Left lung (tissue), 14 donors: ENCODE measurements around the gene SNX12. TPM values are rescaled to one million over a fixed set of nuclear protein-coding genes. Genes with fewer than 3 reads are reported as not detected.

Experiments
- ATAC-seq: fragments of 200-7000 bp; cut with Tn5 transposase; one replicate; pipeline ENCODE4 v1.9.1; 2020; ENCODE audit warnings: moderate library complexity
- DNase-seq, 4 donors: peaks; one replicate each; pipeline ENCODE4 v3.0.0-alpha.2; 2013 to 2020
- H3K27ac ChIP-seq, 2 donors: fragments of 200-600 bp; sonication (generic) in 1 of 2; one replicate each; pipeline versions ENCODE4 v1.5.0 to v1.8.0; 2020 to 2021
- H3K27me3 ChIP-seq, 2 donors: fragments of 200-600 bp; sonication (generic) in 1 of 2; one replicate each; pipeline versions ENCODE4 v1.5.0 to v1.8.0; 2020 to 2021
- H3K36me3 ChIP-seq, 2 donors: fragments of 200-600 bp; sonication (generic) in 1 of 2; one replicate each; pipeline versions ENCODE4 v1.5.0 to v1.8.0; 2020 to 2021
- H3K4me1 ChIP-seq, 2 donors: fragments of 200-600 bp; one replicate each; pipeline ENCODE4 v1.8.0; 2021
- H3K4me3 ChIP-seq, 2 donors: fragments of 200-600 bp; sonication (generic) in 1 of 2; one replicate each; pipeline versions ENCODE4 v1.5.0 to v1.8.0; 2020 to 2021; ENCODE audit warnings: mild to moderate bottlenecking in 1 of 2
- H3K9me3 ChIP-seq, 2 donors: fragments of 200-600 bp; sonication (generic) in 1 of 2; one replicate each; pipeline versions ENCODE4 v1.5.0 to v1.8.0; 2020 to 2021
- intact Hi-C, 2 donors: fragments of 100-400 bp; cut with DNase I; formaldehyde crosslinking; loops; one replicate each; pipeline versions ENCODE4 v1.11.2 to v1.14.2; 2022
- long read RNA-seq, 12 donors: library from polyadenylated mRNA in 2 of 12; unstranded in 2 of 12; transcript quantifications; one replicate each; pipeline ENCODE4 v2.0.0 and lab custom pipeline, GENCODE V29; 2019 to 2026
- polyA plus RNA-seq, 6 donors: library from polyadenylated mRNA; unstranded; fragments of 120-200 nt; gene quantifications; one replicate each; pipeline ENCODE4 v1.2.1, GENCODE V29; 2013; ENCODE audit not compliant: insufficient read length in 6 of 6
- total RNA-seq, 2 donors: library from RNA; stranded (reverse); fragmentation: NEBNext Ultra II Directional; extraction: Animal tissue kit (Norgen Biotek cat#: 25700); gene quantifications; one replicate each; pipeline ENCODE4 v1.2.1, GENCODE V29; 2021
- TF ChIP-seq, protein P1 (sequence below), 2 donors: fragments of 200-600 bp; sonication (generic) in 1 of 2; IDR thresholded peaks; one replicate each; pipeline versions ENCODE4 v1.5.0 to v1.8.0; 2021; ENCODE audit warnings: antibody characterized with exemption in 2 of 2
- donor health status: DM: no; HTN: yes; CAD: no.
- donor health status: DM: no; HTN: no; CAD: no.

The SNX12 gene
- total RNA-seq = 10 to 100 TPM; 54.6 to 69.2 TPM
- 10 to 100 TPM; 53.0 to 62.4 (median 55.7) TPM for polyA plus RNA-seq
- long read RNA-seq, donor 1, transcript SNX12-202 (4 exons, 2,376 nt) = major isoform, 13 of 13 reads
- long read RNA-seq, donor 1, partial matches to known transcripts = 0 of 13 reads
- long read RNA-seq, donor 1, other reads (novel, unspliced or antisense) = 0 of 13 reads
- long read RNA-seq, donor 2, transcript SNX12-202 (4 exons, 2,376 nt) = major isoform, 10 of 11 reads
- long read RNA-seq, donor 2, partial matches to known transcripts = 0 of 11 reads
- long read RNA-seq, donor 2, other reads (novel, unspliced or antisense) = 0 of 11 reads
- long read RNA-seq, donor 3, transcript SNX12-202 (4 exons, 2,376 nt) = major isoform, 11 of 12 reads
- long read RNA-seq, donor 3, partial matches to known transcripts = 0 of 12 reads
- long read RNA-seq, donor 3, other reads (novel, unspliced or antisense) = 0 of 12 reads
- long read RNA-seq, donor 4, partial matches to known transcripts = 0 of 2 reads
- long read RNA-seq, donor 4, other reads (novel, unspliced or antisense) = 2 of 2 reads
- long read RNA-seq, donor 5, transcript SNX12-202 (4 exons, 2,376 nt) = major isoform, 13 of 44 reads
- long read RNA-seq, donor 5, partial matches to known transcripts = 30 of 44 reads
- long read RNA-seq, donor 5, other reads (novel, unspliced or antisense) = 0 of 44 reads
- long read RNA-seq, donor 6, transcript SNX12-202 (4 exons, 2,376 nt) = major isoform, 17 of 34 reads
- long read RNA-seq, donor 6, partial matches to known transcripts = 17 of 34 reads
- long read RNA-seq, donor 6, other reads (novel, unspliced or antisense) = 0 of 34 reads
- long read RNA-seq, donor 7, partial matches to known transcripts = 30 of 34 reads
- long read RNA-seq, donor 7, other reads (novel, unspliced or antisense) = 0 of 34 reads
- long read RNA-seq, donor 8, transcript SNX12-202 (4 exons, 2,376 nt) = major isoform, 8 of 22 reads
- long read RNA-seq, donor 8, partial matches to known transcripts = 12 of 22 reads
- long read RNA-seq, donor 8, other reads (novel, unspliced or antisense) = 0 of 22 reads
- long read RNA-seq, donor 9 = 0 reads
- long read RNA-seq, donor 10, partial matches to known transcripts = 0 of 6 reads
- long read RNA-seq, donor 10, other reads (novel, unspliced or antisense) = 5 of 6 reads
- long read RNA-seq, donor 11, transcript SNX12-202 (4 exons, 2,376 nt) = major isoform, 16 of 16 reads
- long read RNA-seq, donor 11, partial matches to known transcripts = 0 of 16 reads
- long read RNA-seq, donor 11, other reads (novel, unspliced or antisense) = 0 of 16 reads
- long read RNA-seq, donor 12, partial matches to known transcripts = 0 of 5 reads
- long read RNA-seq, donor 12, other reads (novel, unspliced or antisense) = 0 of 5 reads

DNA sequence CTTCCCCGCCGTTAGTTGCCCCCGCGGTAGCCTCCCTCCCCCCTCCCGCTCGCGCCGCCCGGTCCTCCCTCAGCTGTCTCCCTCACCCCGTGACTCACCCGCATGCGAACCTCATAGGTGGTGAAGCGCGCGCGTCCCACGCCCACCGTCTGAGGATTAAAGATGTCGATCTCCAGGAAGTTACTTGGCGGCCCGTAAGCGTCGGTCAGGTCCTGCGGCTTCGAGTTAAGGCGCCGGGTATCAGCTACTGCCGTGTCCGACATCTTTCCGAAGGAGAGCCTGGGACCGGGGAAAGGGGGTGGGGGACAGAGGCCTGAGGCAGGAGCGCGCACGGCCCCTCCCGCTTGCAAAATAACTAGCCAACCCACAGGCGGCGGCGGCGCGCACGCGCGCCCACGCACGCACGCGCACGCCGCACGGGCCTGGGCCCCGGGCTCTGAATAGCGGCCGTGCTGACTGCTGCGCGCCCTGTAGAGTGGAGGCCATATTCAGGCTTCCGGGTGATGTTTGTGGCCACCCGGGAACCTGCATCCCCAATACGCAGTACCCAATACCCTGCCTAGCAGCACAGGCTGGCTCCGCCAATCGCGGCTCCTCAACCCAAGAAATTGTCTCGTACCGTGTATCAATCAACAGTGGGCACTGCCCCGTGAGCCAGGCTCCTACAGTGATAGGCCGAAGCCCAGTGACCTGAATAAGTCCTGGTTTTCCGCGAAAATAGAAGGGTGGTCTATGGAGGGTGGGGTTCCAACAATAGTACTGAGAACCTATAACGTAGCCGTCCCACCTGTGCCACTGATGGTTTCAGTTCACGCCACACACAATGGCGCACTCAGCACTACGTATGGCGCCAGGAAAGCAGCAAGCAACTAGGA lies at the start of gene SNX12:
SNX12 (minus strand) TSS at position 291 of the 875 bp plus-strand sequence; CDS start at position 263, 28 bp downstream.
- Histone ChIP-seq H3K27ac (peak within 1 kb of the TSS; percentile 84 to 86), H3K4me3 (peak within 1 kb of the TSS; percentile 40 to 64), H3K4me1 (peaks cover 0 to 8% of the 10 kb centered on the region in 2 donors), H3K36me3 (no peaks in the 10 kb centered on the region), H3K27me3 (no peaks in the 10 kb centered on the region), H3K9me3 (no peaks in the 10 kb centered on the region)
- intact Hi-C loops = no loop called here
- DNase-seq (peak; percentile 87 to 93 (median 92)), ATAC-seq (peak; percentile 99)
- TF ChIP-seq, protein P1, sequence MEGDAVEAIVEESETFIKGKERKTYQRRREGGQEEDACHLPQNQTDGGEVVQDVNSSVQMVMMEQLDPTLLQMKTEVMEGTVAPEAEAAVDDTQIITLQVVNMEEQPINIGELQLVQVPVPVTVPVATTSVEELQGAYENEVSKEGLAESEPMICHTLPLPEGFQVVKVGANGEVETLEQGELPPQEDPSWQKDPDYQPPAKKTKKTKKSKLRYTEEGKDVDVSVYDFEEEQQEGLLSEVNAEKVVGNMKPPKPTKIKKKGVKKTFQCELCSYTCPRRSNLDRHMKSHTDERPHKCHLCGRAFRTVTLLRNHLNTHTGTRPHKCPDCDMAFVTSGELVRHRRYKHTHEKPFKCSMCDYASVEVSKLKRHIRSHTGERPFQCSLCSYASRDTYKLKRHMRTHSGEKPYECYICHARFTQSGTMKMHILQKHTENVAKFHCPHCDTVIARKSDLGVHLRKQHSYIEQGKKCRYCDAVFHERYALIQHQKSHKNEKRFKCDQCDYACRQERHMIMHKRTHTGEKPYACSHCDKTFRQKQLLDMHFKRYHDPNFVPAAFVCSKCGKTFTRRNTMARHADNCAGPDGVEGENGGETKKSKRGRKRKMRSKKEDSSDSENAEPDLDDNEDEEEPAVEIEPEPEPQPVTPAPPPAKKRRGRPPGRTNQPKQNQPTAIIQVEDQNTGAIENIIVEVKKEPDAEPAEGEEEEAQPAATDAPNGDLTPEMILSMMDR (IDR thresholded peaks at IDR 0.05) = no peak

DNA sequence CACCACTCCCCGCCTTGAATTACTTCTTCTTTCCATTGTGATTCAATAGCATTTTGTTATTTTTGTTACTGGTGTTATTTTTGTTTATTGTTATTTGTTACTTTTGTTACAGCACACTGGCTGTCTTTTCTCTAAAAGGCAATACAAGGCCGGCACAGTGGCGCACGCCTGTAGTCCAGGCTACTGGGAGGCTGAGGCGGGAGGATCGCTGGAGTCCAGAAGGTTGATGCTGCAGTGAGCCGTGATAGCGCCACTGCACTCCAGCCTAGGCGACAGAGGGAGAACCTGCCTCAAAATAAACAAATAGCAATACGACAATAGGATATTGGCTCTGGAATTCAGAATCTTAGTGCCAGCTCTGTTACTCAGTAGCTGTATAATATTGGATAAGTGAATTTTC lies 49.2 kb upstream of the SNX12 start:
- TF ChIP-seq, protein P1 (IDR thresholded peaks at IDR 0.05) = no peak
- H3K4me3 ChIP-seq = no peak overlapping the region
- peaks cover 0 to 13% of the 10 kb centered on the region in 2 donors for H3K36me3 ChIP-seq
- no peaks in the 10 kb centered on the region for H3K27me3 ChIP-seq
- DNase-seq (no peak), ATAC-seq (no peak)
- no peak overlapping the region for H3K27ac ChIP-seq
- H3K4me1 ChIP-seq = peaks cover 0 to 15% of the 10 kb centered on the region in 2 donors
- no peaks in the 10 kb centered on the region for H3K9me3 ChIP-seq
- intact Hi-C loops = no loop called here

DNA sequence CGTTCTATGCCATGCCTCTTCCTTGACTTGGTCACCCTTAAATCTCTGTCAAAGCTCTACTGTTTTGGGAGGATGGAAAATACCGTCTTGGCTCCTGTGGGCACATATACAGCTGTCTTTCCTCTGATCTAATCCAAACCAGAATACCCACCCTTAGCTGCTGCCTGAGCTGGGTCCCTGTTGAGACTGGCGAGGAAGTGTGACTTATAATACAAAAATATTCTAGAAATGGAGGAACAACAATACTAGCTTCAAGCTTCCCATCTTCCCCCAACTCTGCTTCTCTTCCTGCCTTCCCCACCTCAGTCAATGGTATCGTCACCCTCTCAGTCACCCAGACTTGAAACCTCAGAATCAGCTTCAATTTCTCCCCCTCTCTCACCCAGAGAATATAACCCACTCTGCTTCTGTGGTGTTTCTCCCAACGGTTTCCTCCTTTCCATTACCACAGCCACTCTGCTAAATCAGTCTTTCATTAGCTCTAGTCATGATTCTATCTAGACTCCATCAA lies 43.8 kb upstream of the SNX12 start:
- intact Hi-C loops = no loop called here
- TF ChIP-seq, protein P1 (IDR thresholded peaks at IDR 0.05) = no peak

DNA sequence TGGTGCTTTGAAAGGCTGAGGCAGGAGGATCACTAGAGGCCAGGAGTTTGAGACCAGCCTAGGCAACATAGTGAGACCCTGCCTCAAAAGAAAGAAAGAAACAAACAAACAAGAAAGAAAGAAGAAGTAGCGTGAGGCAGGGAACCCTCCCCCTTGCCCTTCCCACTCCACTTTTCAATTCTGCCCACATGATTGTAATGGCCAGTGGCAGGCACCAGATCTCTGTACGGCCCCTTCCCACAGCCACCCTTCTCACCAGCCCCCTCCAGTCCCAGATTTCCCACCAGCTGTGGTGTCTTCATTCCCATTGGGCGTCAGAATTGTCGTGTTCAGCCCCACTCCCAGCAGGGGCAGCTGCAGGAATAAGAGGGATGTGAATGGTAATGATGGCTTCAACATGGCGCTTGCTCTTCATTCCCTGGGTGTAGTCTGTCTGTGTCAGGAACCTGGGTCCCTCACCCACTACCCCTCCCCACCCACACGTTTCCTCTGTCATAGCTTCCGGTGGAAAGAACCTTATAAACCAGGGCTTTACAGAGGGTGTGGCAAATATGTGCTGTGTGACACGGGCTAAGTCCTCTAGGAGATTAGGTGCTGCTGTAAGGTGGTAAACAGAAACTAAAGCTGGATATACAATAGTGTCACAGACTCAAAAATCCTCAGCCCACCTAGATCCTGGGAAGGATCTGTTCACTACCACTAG lies 43.2 kb upstream of the SNX12 start, which contains the start of gene IL2RG:
IL2RG (minus strand) TSS at position 437 of the 703 bp plus-strand sequence; CDS start at position 399, 38 bp downstream.
- peak; percentile 64 for ATAC-seq
- H3K4me3 ChIP-seq = peak within 1 kb of the TSS in 1 of 2 donors; percentile 36
- H3K36me3 ChIP-seq = no peaks in the 10 kb centered on the region
- TF ChIP-seq, protein P1 (IDR thresholded peaks at IDR 0.05) = no peak
- H3K4me1 ChIP-seq = peaks cover 0 to 10% of the 10 kb centered on the region in 2 donors
- H3K27ac ChIP-seq = peak within 1 kb of the TSS; percentile 4 to 79
- no peaks in the 10 kb centered on the region for H3K27me3 ChIP-seq
- DNase-seq = no peak
- intact Hi-C loops = no loop called here
- no peaks in the 10 kb centered on the region for H3K9me3 ChIP-seq

More for the DNA sequence above, 43.8 kb upstream of the SNX12 start:
- no peak for ATAC-seq
- no peaks in the 10 kb centered on the region for H3K36me3 ChIP-seq
- peak overlapping the region in 1 of 2 donors; percentile 36 for H3K4me3 ChIP-seq
- no peaks in the 10 kb centered on the region for H3K27me3 ChIP-seq
- no peak for DNase-seq
- H3K4me1 ChIP-seq = peaks cover 0 to 10% of the 10 kb centered on the region in 2 donors
- peak overlapping the region in 1 of 2 donors; percentile 79 for H3K27ac ChIP-seq
- H3K9me3 ChIP-seq = no peaks in the 10 kb centered on the region
